ENCODE data around the gene USP17L21.
"Not testable (repeated sequence)": the region's sequence is repeated elsewhere in the genome, so short reads cannot be mapped to it uniquely, and the experiment has no call there.

GRCh38 chr4:9214701-9215100 is 48.0 kb upstream of the USP17L21 start:
- not testable (repeated sequence) for TF ChIP-seq CTCF (conservative IDR thresholded peaks at IDR 0.05; ENCODE audit: low read depth, low read length); EZH2 (IDR thresholded peaks at IDR 0.05; ENCODE audit: borderline replicate concordance, low read depth, low read length, poor library complexity, severe bottlenecking)

Data from A673 (cell line).